CD14-positive monocyte (primary cell): Measurements from ENCODE around the gene CDK5R2. TPM values are rescaled to one million over a fixed set of nuclear protein-coding genes. Genes with fewer than 3 reads are reported as not detected.

Experiments
- DNase-seq, 3 donors: peaks; one replicate each; pipeline ENCODE4 v3.0.0-alpha.2; 2011 to 2022
- H2AFZ ChIP-seq: 2 replicates; pipeline ENCODE4 v1.6.0; 2012; ENCODE audit warnings: mild to moderate bottlenecking, low read depth, low read length, inconsistent platforms; ENCODE audit not compliant: insufficient read depth, poor library complexity, severe bottlenecking
- H3K27ac ChIP-seq, 2 donors: 1 replicate in 1 of 2; 2 replicates in 1 of 2; pipeline ENCODE4 v1.5.1; 2012 to 2013; ENCODE audit warnings: low read length in 2 of 2, control low read depth in 1 of 2, inconsistent platforms in 1 of 2, low read depth in 1 of 2, mild to moderate bottlenecking in 1 of 2
- H3K27me3 ChIP-seq, 2 donors: one replicate each; pipeline versions ENCODE4 v1.6.0 to v1.6.1; 2011 to 2013; ENCODE audit warnings: low read length in 2 of 2; ENCODE audit not compliant: control insufficient read depth in 2 of 2, insufficient read depth in 2 of 2
- H3K36me3 ChIP-seq, 2 donors: replicated peaks in 1 of 2; 1 replicate in 1 of 2; 2 replicates in 1 of 2; pipeline versions ENCODE4 v1.5.1 to v1.6.1; 2012 to 2013; ENCODE audit warnings: low read length in 2 of 2, control low read depth in 1 of 2, inconsistent platforms in 1 of 2, mild to moderate bottlenecking in 1 of 2; ENCODE audit not compliant: insufficient read depth in 2 of 2, control insufficient read depth in 1 of 2
- H3K4me1 ChIP-seq, 2 donors: 1 replicate in 1 of 2; 2 replicates in 1 of 2; pipeline versions ENCODE4 v1.5.1 to v1.6.1; 2012 to 2013; ENCODE audit warnings: low read length in 2 of 2, control low read depth in 1 of 2, inconsistent platforms in 1 of 2, mild to moderate bottlenecking in 1 of 2, moderate library complexity in 1 of 2; ENCODE audit not compliant: insufficient read depth in 2 of 2, control insufficient read depth in 1 of 2
- H3K4me2 ChIP-seq: replicated peaks from 2 replicates; pipeline ENCODE3; 2012; ENCODE audit warnings: low read length, moderate library complexity, mild to moderate bottlenecking; ENCODE audit not compliant: poor library complexity, severe bottlenecking; ENCODE audit errors: extremely low read depth
- H3K4me3 ChIP-seq, 3 experiments: fragments of 200-600 bp in 1 of 3; sonication (generic) in 1 of 3; replicated peaks in 1 of 3; 1 replicate in 2 of 3; 2 replicates in 1 of 3; pipeline ENCODE4 v1.5.1; 2011 to 2013; ENCODE audit warnings: low read length in 3 of 3, mild to moderate bottlenecking in 3 of 3, control low read depth in 2 of 3, low read depth in 2 of 3, inconsistent platforms in 1 of 3, moderate library complexity in 1 of 3
- H3K79me2 ChIP-seq: 2 replicates; pipeline ENCODE4 v1.6.0; 2012; ENCODE audit warnings: mild to moderate bottlenecking, control low read depth, inconsistent platforms, low read length, moderate library complexity; ENCODE audit not compliant: insufficient read depth
- H3K9ac ChIP-seq: 2 replicates; pipeline ENCODE4 v1.6.0; 2017; ENCODE audit warnings: low read length, mild to moderate bottlenecking; ENCODE audit not compliant: insufficient read depth, poor library complexity, severe bottlenecking
- H3K9me3 ChIP-seq, 2 donors: replicated peaks in 1 of 2; 1 replicate in 1 of 2; 2 replicates in 1 of 2; pipeline versions ENCODE4 v1.5.1 to v1.6.1; 2012 to 2013; ENCODE audit warnings: low read length in 2 of 2, control low read depth in 1 of 2; ENCODE audit not compliant: control insufficient read depth in 1 of 2, insufficient read depth in 1 of 2
- H4K20me1 ChIP-seq: 2 replicates; pipeline ENCODE4 v1.6.0; 2012; ENCODE audit warnings: mild to moderate bottlenecking, low read length, control low read depth, moderate library complexity; ENCODE audit not compliant: insufficient read depth
- H3K27ac Mint-ChIP-seq, 7 donors: one replicate each; pipeline ENCODE4 v1.8.0; 2020; ENCODE audit warnings: mild to moderate bottlenecking in 7 of 7, mixed read lengths in 7 of 7, moderate library complexity in 6 of 7, inconsistent platforms in 2 of 7
- H3K27me3 Mint-ChIP-seq, 3 donors: one replicate each; pipeline ENCODE4 v1.8.0; 2021 to 2022; ENCODE audit warnings: low read depth in 3 of 3, mild to moderate bottlenecking in 3 of 3, mixed read lengths in 3 of 3, moderate library complexity in 3 of 3, inconsistent platforms in 1 of 3
- H3K36me3 Mint-ChIP-seq, 2 donors: one replicate each; pipeline ENCODE4 v1.8.0; 2020; ENCODE audit warnings: mixed read lengths in 2 of 2, inconsistent platforms in 1 of 2, mild to moderate bottlenecking in 1 of 2
- H3K4me1 Mint-ChIP-seq: one replicate; pipeline ENCODE4 v1.8.0; 2020; ENCODE audit warnings: mild to moderate bottlenecking, mixed read lengths
- H3K4me3 Mint-ChIP-seq, 2 donors: one replicate each; pipeline ENCODE4 v1.8.0; 2020; ENCODE audit warnings: mild to moderate bottlenecking in 2 of 2, mixed read lengths in 2 of 2, moderate library complexity in 1 of 2
- H3K9me3 Mint-ChIP-seq, 7 donors: one replicate each; pipeline ENCODE4 v1.8.0; 2020 to 2022; ENCODE audit warnings: mixed read lengths in 7 of 7, mild to moderate bottlenecking in 6 of 7, moderate library complexity in 6 of 7, inconsistent platforms in 2 of 7
- CTCF ChIP-seq: fragments of 200-600 bp; IDR thresholded peaks from one replicate; pipeline ENCODE4 v1.8.0; 2022; ENCODE audit warnings: antibody characterized with exemption, mild to moderate bottlenecking
- WGBS: methylation state at CpG from one replicate; pipeline ENCODE4 v1.1.5; 2013; ENCODE audit warnings: missing lambda C conversion rate; ENCODE audit not compliant: insufficient coverage; 5-methylcytosine and 5-hydroxymethylcytosine counted together
- intact Hi-C, 2 donors: fragments of 100-400 bp; cut with micrococcal nuclease; formaldehyde crosslinking; loops; one replicate each; pipeline versions ENCODE4 v1.15.0 to v1.15.1; 2023
- polyA plus RNA-seq, 3 donors: library from polyadenylated mRNA; depleted of rRNA in 1 of 3; unstranded in 2 of 3; stranded (reverse) in 1 of 3; fragments of 300-500 nt in 2 of 3; fragments of >200 nt in 1 of 3; fragmentation: Illumina TruSeq in 2 of 3; gene quantifications; 1 replicate in 2 of 3; 2 replicates in 1 of 3; pipeline ENCODE4 v1.2.3, GENCODE V29; 2012 to 2021

CDK5R2 gene
- polyA plus RNA-seq, 3 donors, result not detected

- H3K4me1 Mint-ChIP-seq, result peaks cover 13% of the 10 kb centered on the region
- no peak for TF ChIP-seq CTCF
- no peak overlapping the region for H3K4me3 ChIP-seq
- H3K9me3 Mint-ChIP-seq, result peaks cover 0 to 22% (median 7%) of the 10 kb centered on the region in 7 donors
- no peaks in the 10 kb centered on the region for H4K20me1 ChIP-seq
- DNase-seq, result no peak
- no peak overlapping the region for H3K4me2 ChIP-seq
- H3K36me3 Mint-ChIP-seq, result peaks cover 0 to 4% of the 10 kb centered on the region in 2 donors
- no peaks in the 10 kb centered on the region for H3K79me2 ChIP-seq
- H3K4me3 Mint-ChIP-seq, result peak overlapping the region in 1 of 2 donors; percentile 86
- no peak overlapping the region for H3K9ac ChIP-seq
- WGBS, result 23% methylated on average over 5 of the region's 8 CpGs
- H3K9me3 ChIP-seq, result peaks cover 5 to 50% of the 10 kb centered on the region in 2 donors
- intact Hi-C loops, result loop anchor here in 1 of 2 donors (10.0 kb wide), 1 partner anchor 159 kb away; no protein-coding TSS in a partner anchor
- no peaks in the 10 kb centered on the region for H3K36me3 ChIP-seq
- H3K27me3 Mint-ChIP-seq, result peaks cover 85 to 97% (median 95%) of the 10 kb centered on the region in 3 donors
- H3K4me1 ChIP-seq, result peaks cover 3 to 13% of the 10 kb centered on the region in 2 donors
- no peak overlapping the region for H3K27ac ChIP-seq
- H3K27me3 ChIP-seq, result peaks cover 65 to 98% of the 10 kb centered on the region in 2 donors
- H2AFZ ChIP-seq, result no peak overlapping the region
- peak overlapping the region in 1 of 7 donors; percentile 51 for H3K27ac Mint-ChIP-seq
Measured at GRCh38 chr2:218995561-218995960, 36.1 kb downstream of the CDK5R2 start.

- Mint-ChIP-seq H3K4me3 (peak overlapping the region in 1 of 2 donors; percentile 86), H3K27me3 (peaks cover 85 to 97% (median 95%) of the 10 kb centered on the region in 3 donors), H3K9me3 (peaks cover 0 to 22% (median 7%) of the 10 kb centered on the region in 7 donors), H3K36me3 (peaks cover 0 to 4% of the 10 kb centered on the region in 2 donors), H3K27ac (peak overlapping the region in 3 of 7 donors; percentile 30 to 84 (median 33)), H3K4me1 (peaks cover 13% of the 10 kb centered on the region)
- H3K9me3 ChIP-seq, result peaks cover 5 to 47% of the 10 kb centered on the region in 2 donors
- peaks cover 3 to 13% of the 10 kb centered on the region in 2 donors for H3K4me1 ChIP-seq
- no peaks in the 10 kb centered on the region for H3K36me3 ChIP-seq
- H3K79me2 ChIP-seq, result no peaks in the 10 kb centered on the region
- no peak overlapping the region for H3K9ac ChIP-seq
- H3K4me2 ChIP-seq, result peak overlapping the region; percentile 61
- H3K27me3 ChIP-seq, result peaks cover 63 to 98% of the 10 kb centered on the region in 2 donors
- TF ChIP-seq CTCF, result peak; percentile 83
- peak; percentile 59 to 86 (median 67) for DNase-seq
- intact Hi-C loops, result loop anchor here in 1 of 2 donors (10.0 kb wide), 1 partner anchor 159 kb away; no protein-coding TSS in a partner anchor
- no peaks in the 10 kb centered on the region for H4K20me1 ChIP-seq
- 7% methylated on average over 28 of the region's 43 CpGs for WGBS
- peak overlapping the region; percentile 48 for H2AFZ ChIP-seq
- H3K4me3 ChIP-seq, result no peak overlapping the region
- no peak overlapping the region for H3K27ac ChIP-seq
Measured at GRCh38 chr2:218995972-218996711, 36.7 kb downstream of the CDK5R2 start.
